HCT116 (cell line): ENCODE data around the gene CTNND2. TPM values are rescaled to one million over a fixed set of nuclear protein-coding genes. Genes with fewer than 3 reads are reported as not detected.

Experiments used
- ATAC-seq: fragments of 200-7000 bp; cut with Tn5 transposase; 2 replicates; pipeline ENCODE4 v1.9.1; 2020; ENCODE audit warnings: mild to moderate bottlenecking, moderate library complexity
- BruUV-seq: library from RNA; stranded (reverse); fragments of 400-500 nt; replicated peaks from 2 replicates; lab custom pipeline; 2021; lab: Mats Ljungman, UMichigan
- CTCF ChIA-PET: fragments of 300-600 bp; sonication (Branson Sonifier 250); formaldehyde crosslinking; loops from one replicate; lab custom pipeline; 2021; ENCODE audit warnings: antibody characterized with exemption; lab: Charles Lee
- POLR2A ChIA-PET: fragments of 300-600, 350-600 bp; sonication (Branson Sonifier 250); formaldehyde crosslinking; loops from one replicate; lab custom pipeline; 2021; ENCODE audit warnings: antibody characterized with exemption; lab: Charles Lee
- RAD21 ChIA-PET, 2 experiments: fragments of 300-600 bp; sonication (Branson Sonifier 250); formaldehyde crosslinking; loops; one replicate each; lab custom pipeline; 2023; ENCODE audit warnings: low total read pairs in 2 of 2; ENCODE audit not compliant: uncharacterized antibody in 2 of 2, unreplicated experiment in 2 of 2, low non-redundant PET in 1 of 2; lab: Charles Lee
- DNase-seq: peaks from one replicate; pipeline ENCODE4 v3.0.0-alpha.2; 2010; ENCODE audit warnings: low read depth, low spot score
- H2AFZ ChIP-seq: fragments of 200-600 bp; shearing (Covaris generic), sonication (generic); 2 replicates; pipeline ENCODE4 v1.6.1; 2017; ENCODE audit warnings: low read depth, mixed run types, mixed read lengths, antibody characterized with exemption, low read length; ENCODE audit not compliant: poor library complexity, severe bottlenecking
- H3K27ac ChIP-seq: 2 replicates; pipeline ENCODE4 v1.5.1; 2012; ENCODE audit warnings: low read depth, low read length
- H3K27me3 ChIP-seq: fragments of 200-600 bp; sonication (generic); 2 replicates; pipeline ENCODE4 v1.6.1; 2016; ENCODE audit warnings: mixed run types, low read length, mixed read lengths; ENCODE audit not compliant: insufficient read depth
- H3K36me3 ChIP-seq, 2 experiments: fragments of 200-500 bp in 1 of 2; fragments of 200-600 bp in 1 of 2; sonication (Bioruptor generic) in 1 of 2; sonication (generic) in 1 of 2; 2 replicates each; pipeline versions ENCODE4 v1.5.1 to v1.6.1; 2014 to 2016; ENCODE audit warnings: low read length in 2 of 2, inconsistent platforms in 1 of 2, mixed read lengths in 1 of 2, mixed run types in 1 of 2; ENCODE audit not compliant: insufficient read depth in 2 of 2, control insufficient read depth in 1 of 2
- H3K4me1 ChIP-seq, 2 experiments: fragments of 200-600 bp in 1 of 2; sonication (generic) in 1 of 2; 2 replicates each; pipeline versions ENCODE4 v1.5.1 to v1.6.1; 2012 to 2017; ENCODE audit warnings: low read length in 2 of 2, inconsistent platforms in 1 of 2, mild to moderate bottlenecking in 1 of 2, mixed read lengths in 1 of 2, mixed run types in 1 of 2, moderate library complexity in 1 of 2; ENCODE audit not compliant: insufficient read depth in 2 of 2, control insufficient read depth in 1 of 2
- H3K4me2 ChIP-seq: fragments of 200-600 bp; sonication (generic); 2 replicates; pipeline ENCODE4 v1.6.1; 2017; ENCODE audit warnings: mixed run types, low read length, mixed read lengths
- H3K4me3 ChIP-seq, 2 experiments: fragments of 200-600 bp in 1 of 2; sonication (generic) in 1 of 2; replicated peaks in 1 of 2; 2 replicates each; pipeline ENCODE4 v1.5.1; 2011 to 2016; ENCODE audit warnings: low read length in 2 of 2, control low read depth in 1 of 2, low read depth in 1 of 2, mild to moderate bottlenecking in 1 of 2, mixed read lengths in 1 of 2, mixed run types in 1 of 2
- H3K79me2 ChIP-seq: fragments of 200-600 bp; sonication (generic); 2 replicates; pipeline ENCODE4 v1.6.1; 2017; ENCODE audit warnings: mild to moderate bottlenecking, mixed run types, low read length, moderate library complexity, mixed read lengths; ENCODE audit not compliant: insufficient read depth
- H3K9ac ChIP-seq: fragments of 200-600 bp; sonication (generic); 2 replicates; pipeline ENCODE4 v1.6.1; 2016; ENCODE audit warnings: low read length, mixed read lengths
- H3K9me2 ChIP-seq: fragments of 200-600 bp; sonication (generic), shearing (Covaris generic); 2 replicates; pipeline ENCODE4 v1.6.1; 2017; ENCODE audit warnings: mixed run types, mild to moderate bottlenecking, moderate library complexity; ENCODE audit not compliant: insufficient read depth
- H3K9me3 ChIP-seq, 2 experiments: fragments of 200-500 bp in 1 of 2; fragments of 200-600 bp in 1 of 2; sonication (Bioruptor generic) in 1 of 2; sonication (generic) in 1 of 2; 2 replicates each; pipeline ENCODE4 v1.6.1; 2014 to 2017; ENCODE audit warnings: low read length in 2 of 2, mixed read lengths in 2 of 2, inconsistent platforms in 1 of 2, low read depth in 1 of 2, mild to moderate bottlenecking in 1 of 2, mixed run types in 1 of 2, moderate library complexity in 1 of 2; ENCODE audit not compliant: control insufficient read depth in 1 of 2, insufficient read depth in 1 of 2
- H4K20me1 ChIP-seq: fragments of 200-600 bp; sonication (generic), shearing (Covaris generic); 2 replicates; pipeline ENCODE4 v1.6.1; 2017; ENCODE audit warnings: mixed run types, mild to moderate bottlenecking, moderate library complexity; ENCODE audit not compliant: insufficient read depth
- ATF3 ChIP-seq: IDR thresholded peaks from 2 replicates; pipeline ENCODE4 v1.6.1; 2012
- CBX3 ChIP-seq: IDR thresholded peaks from 2 replicates; pipeline ENCODE4 v1.6.1; 2012; ENCODE audit warnings: low read depth
- CEBPB ChIP-seq: IDR thresholded peaks from 2 replicates; pipeline ENCODE4 v1.6.1; 2012; ENCODE audit warnings: low read depth
- CTCF ChIP-seq, 3 experiments: fragments of 200-600 bp in 1 of 3; sonication (generic) in 1 of 3; IDR thresholded peaks in 2 of 3; conservative IDR thresholded peaks in 1 of 3; 2 replicates each; pipeline ENCODE4 v1.5.1; 2012 to 2017; ENCODE audit warnings: low read depth in 2 of 3, low read length in 2 of 3, antibody characterized with exemption in 1 of 3, borderline replicate concordance in 1 of 3, control low read depth in 1 of 3, mild to moderate bottlenecking in 1 of 3, mixed read lengths in 1 of 3, mixed run types in 1 of 3, moderate library complexity in 1 of 3; ENCODE audit not compliant: insufficient read depth in 1 of 3
- EGR1 ChIP-seq: IDR thresholded peaks from 2 replicates; pipeline ENCODE4 v1.6.1; 2012; ENCODE audit warnings: low read depth
- EZH2phosphoT487 ChIP-seq: fragments of 200-600 bp; IDR thresholded peaks from 2 replicates; pipeline ENCODE4 v1.6.1; 2018; ENCODE audit warnings: antibody characterized with exemption, borderline replicate concordance
- FOSL1 ChIP-seq: IDR thresholded peaks from 2 replicates; pipeline ENCODE4 v1.6.1; 2012; ENCODE audit warnings: low read depth
- JUND ChIP-seq: IDR thresholded peaks from 2 replicates; pipeline ENCODE4 v1.6.1; 2012
- MAX ChIP-seq: IDR thresholded peaks from 2 replicates; pipeline ENCODE4 v1.6.1; 2012
- POLR2A ChIP-seq: IDR thresholded peaks from 2 replicates; pipeline ENCODE4 v1.7.0; 2011; ENCODE audit warnings: borderline replicate concordance; ENCODE audit not compliant: insufficient read depth, insufficient read length; ENCODE audit errors: extremely low read depth
- POLR2AphosphoS5 ChIP-seq: IDR thresholded peaks from 2 replicates; pipeline ENCODE4 v1.6.1; 2011; ENCODE audit warnings: mild to moderate bottlenecking, low read depth, low read length, moderate library complexity
- RAD21 ChIP-seq: IDR thresholded peaks from 2 replicates; pipeline ENCODE4 v1.6.1; 2012; ENCODE audit warnings: low read depth, mild to moderate bottlenecking
- REST ChIP-seq: IDR thresholded peaks from 2 replicates; pipeline ENCODE4 v1.6.1; 2012; ENCODE audit warnings: low read depth
- SIN3A ChIP-seq: IDR thresholded peaks from 2 replicates; pipeline ENCODE4 v1.6.1; 2012; ENCODE audit warnings: low read depth
- SP1 ChIP-seq: IDR thresholded peaks from 2 replicates; pipeline ENCODE4 v1.6.1; 2012; ENCODE audit warnings: low read depth
- TCF7L2 ChIP-seq: IDR thresholded peaks from 2 replicates; pipeline ENCODE4 v1.7.0; 2011; ENCODE audit warnings: borderline replicate concordance, inconsistent platforms; ENCODE audit not compliant: insufficient read depth, insufficient read length; ENCODE audit errors: extremely low read depth
- YY1 ChIP-seq: IDR thresholded peaks from 2 replicates; pipeline ENCODE4 v1.6.1; 2011; ENCODE audit warnings: low read length, low read depth, moderate library complexity, mild to moderate bottlenecking; ENCODE audit not compliant: insufficient replicate concordance; ENCODE audit errors: extremely low read depth
- ZBTB33 ChIP-seq: IDR thresholded peaks from 2 replicates; pipeline ENCODE4 v1.6.1; 2011; ENCODE audit warnings: mild to moderate bottlenecking, low read length, moderate library complexity; ENCODE audit not compliant: insufficient replicate concordance; ENCODE audit errors: extremely low read depth
- ZFX ChIP-seq: fragments of 450-650 bp; IDR thresholded peaks from 2 replicates; pipeline ENCODE4 v1.6.1; 2017
- ZNF274 ChIP-seq: fragments of 200-500 bp; sonication (Bioruptor generic); IDR thresholded peaks from 2 replicates; pipeline ENCODE4 v1.6.1; 2014; ENCODE audit warnings: mild to moderate bottlenecking, low read depth, low read length, inconsistent platforms
- intact Hi-C: fragments of 100-400 bp; cut with micrococcal nuclease; formaldehyde crosslinking; loops from 2 replicates; pipeline ENCODE4 v1.10.0; 2022
- total RNA-seq: library from RNA; stranded (reverse); gene quantifications from one replicate; pipeline ENCODE4 v1.2.1, GENCODE V29; 2021; ENCODE audit not compliant: unreplicated experiment

CTNND2 gene
- total RNA-seq, 1 experiment from 2014 or later, result not detected

GRCh38 chr5:11355491-11355890 lies 548.8 kb downstream of the CTNND2 start (continued):
- TF ChIP-seq CTCF (IDR thresholded peaks at IDR 0.05 in 2 of 3, conservative IDR thresholded peaks at IDR 0.05 in 1 of 3; ENCODE audit: borderline replicate concordance in 1 of 3, insufficient read depth in 1 of 3, low read depth in 2 of 3, low read length in 2 of 3) (no peak), ATF3 (no peak), YY1 (no peak), JUND (no peak), ZBTB33 (no peak)

GRCh38 chr5:11346336-11346735 lies 557.9 kb downstream of the CTNND2 start:
- H3K9me2 ChIP-seq, result no peaks in the 10 kb centered on the region
- no peaks in the 10 kb centered on the region for H3K4me1 ChIP-seq
- no peak overlapping the region for H3K4me3 ChIP-seq
- no peaks in the 10 kb centered on the region for H4K20me1 ChIP-seq
- DNase-seq (no peak), ATAC-seq (no peak)
- intact Hi-C loops, result no loop called here
- H3K27me3 ChIP-seq, result no peaks in the 10 kb centered on the region
- POLR2A ChIA-PET, result no interaction called here
- H3K36me3 ChIP-seq, result no peaks in the 10 kb centered on the region
- H3K4me2 ChIP-seq, result no peak overlapping the region
- BruUV-seq, result no TSS peak
- no peaks in the 10 kb centered on the region for H3K79me2 ChIP-seq
- RAD21 ChIA-PET, result no interaction called here
- peaks cover 0 to 22% of the 10 kb centered on the region in 2 experiments; a peak in 1 of 4 replicates for H3K9me3 ChIP-seq
- no peak overlapping the region for H2AFZ ChIP-seq
- CTCF ChIA-PET, result no interaction called here
- no peak overlapping the region for H3K27ac ChIP-seq
- no peak overlapping the region for H3K9ac ChIP-seq
- TF ChIP-seq YY1 (no peak), CBX3 (no peak), CEBPB (no peak), POLR2AphosphoS5 (no peak), FOSL1 (no peak), ZNF274 (no peak), REST (no peak), MAX (no peak), POLR2A (no peak), SIN3A (no peak), EGR1 (no peak), TCF7L2 (no peak), SP1 (no peak), RAD21 (no peak), EZH2phosphoT487 (no peak), JUND (no peak), ZFX (no peak)
